ENCODE measurements around the gene PITPNM3.

DNA sequence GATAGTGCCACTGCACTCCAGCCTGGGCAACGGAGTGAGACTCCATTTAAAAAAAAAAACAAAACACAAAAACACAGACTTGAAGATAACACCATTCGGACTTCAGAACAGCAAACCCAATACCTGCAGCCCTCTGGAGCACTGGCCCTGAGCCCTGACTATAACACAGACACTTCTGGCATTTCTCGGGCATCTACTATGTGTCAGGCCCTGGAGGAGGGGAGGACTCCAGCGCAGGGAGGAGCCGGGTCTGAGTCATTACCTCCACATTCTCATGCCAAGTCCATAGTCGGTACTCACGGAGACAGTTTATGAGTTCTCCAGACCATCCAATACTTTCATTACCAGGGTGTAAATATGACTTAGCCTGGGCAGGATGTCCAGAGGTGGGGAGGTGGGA is 48.8 kb downstream of the PITPNM3 start:
- no peak for TF ChIP-seq POLR2AphosphoS5 (IDR thresholded peaks at IDR 0.05; ENCODE audit: low read depth, low read length)
- TF ChIP-seq POLR2A (IDR thresholded peaks at IDR 0.05; ENCODE audit: low read depth, low read length), result no peak

All from GM12892 (cell line).